ENCODE measurements around the gene PARD3.

DNA sequence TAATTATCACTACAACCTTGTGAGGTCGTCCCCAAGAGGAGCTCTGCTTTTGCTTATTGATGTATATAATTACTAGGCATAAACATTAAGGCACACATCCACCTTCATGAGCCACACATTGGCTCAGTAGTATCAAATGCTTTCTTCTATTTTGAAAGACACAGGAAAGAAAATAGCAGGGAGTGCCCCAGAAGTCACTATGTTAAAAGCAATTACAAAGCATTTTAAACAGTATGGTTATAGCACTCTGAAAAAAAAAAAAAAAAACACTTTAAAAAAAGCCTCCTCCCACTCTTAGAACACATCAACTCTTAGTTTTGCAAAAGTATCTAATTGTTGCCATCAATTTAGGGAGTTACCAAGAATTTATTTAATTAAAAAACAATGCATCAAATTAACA lies 474.2 kb downstream of the PARD3 start:
- TF ChIP-seq, protein P1, sequence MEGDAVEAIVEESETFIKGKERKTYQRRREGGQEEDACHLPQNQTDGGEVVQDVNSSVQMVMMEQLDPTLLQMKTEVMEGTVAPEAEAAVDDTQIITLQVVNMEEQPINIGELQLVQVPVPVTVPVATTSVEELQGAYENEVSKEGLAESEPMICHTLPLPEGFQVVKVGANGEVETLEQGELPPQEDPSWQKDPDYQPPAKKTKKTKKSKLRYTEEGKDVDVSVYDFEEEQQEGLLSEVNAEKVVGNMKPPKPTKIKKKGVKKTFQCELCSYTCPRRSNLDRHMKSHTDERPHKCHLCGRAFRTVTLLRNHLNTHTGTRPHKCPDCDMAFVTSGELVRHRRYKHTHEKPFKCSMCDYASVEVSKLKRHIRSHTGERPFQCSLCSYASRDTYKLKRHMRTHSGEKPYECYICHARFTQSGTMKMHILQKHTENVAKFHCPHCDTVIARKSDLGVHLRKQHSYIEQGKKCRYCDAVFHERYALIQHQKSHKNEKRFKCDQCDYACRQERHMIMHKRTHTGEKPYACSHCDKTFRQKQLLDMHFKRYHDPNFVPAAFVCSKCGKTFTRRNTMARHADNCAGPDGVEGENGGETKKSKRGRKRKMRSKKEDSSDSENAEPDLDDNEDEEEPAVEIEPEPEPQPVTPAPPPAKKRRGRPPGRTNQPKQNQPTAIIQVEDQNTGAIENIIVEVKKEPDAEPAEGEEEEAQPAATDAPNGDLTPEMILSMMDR (IDR thresholded peaks at IDR 0.05) = no peak
- TF ChIP-seq POLR2AphosphoS5 (IDR thresholded peaks at IDR 0.05) (no peak), POLR2A (IDR thresholded peaks at IDR 0.05) (no peak)
